K562 (cell line): Measurements from ENCODE around the gene XPC. TPM values are rescaled to one million over a fixed set of nuclear protein-coding genes. Genes with fewer than 3 reads are reported as not detected.

Experiments
- BMI1 ChIP-seq: fragments of 150-350 bp; IDR thresholded peaks from 2 replicates; pipeline ENCODE4 v1.6.1; 2014; ENCODE audit warnings: low read length
- CBFA2T3 ChIP-seq: fragments of 450-650 bp; IDR thresholded peaks from 2 replicates; pipeline ENCODE4 v1.6.1; 2017
- CHD4 ChIP-seq: fragments of 200-600 bp; sonication (generic); IDR thresholded peaks from 3 replicates; pipeline ENCODE4 v1.6.1; 2012; ENCODE audit warnings: low read depth, mild to moderate bottlenecking, mixed read lengths, low read length, inconsistent platforms; ENCODE audit not compliant: insufficient read depth, insufficient replicate concordance, poor library complexity, severe bottlenecking
- ELF4 ChIP-seq: fragments of 450-650 bp; formaldehyde crosslinking; IDR thresholded peaks from 2 replicates; pipeline ENCODE4 v1.4.0; 2022; ENCODE audit warnings: missing genetic modification characterization
- FIP1L1 ChIP-seq: fragments of 200-400 bp; formaldehyde crosslinking; IDR thresholded peaks from 2 replicates; pipeline ENCODE4 v1.6.1; 2018; ENCODE audit warnings: mild to moderate bottlenecking, low read depth, low read length; ENCODE audit not compliant: poor library complexity, severe bottlenecking
- FOXJ2 ChIP-seq: fragments of 200-800 bp; sonication (Bioruptor generic); IDR thresholded peaks from 2 replicates; pipeline ENCODE4 v1.6.1; 2016; ENCODE audit warnings: missing genetic modification characterization, missing compliant biosample characterization
- GATAD2A ChIP-seq: fragments of 450-650 bp; IDR thresholded peaks from 2 replicates; pipeline ENCODE4 v1.6.1; 2017
- GTF3C2 ChIP-seq: IDR thresholded peaks from 3 replicates; pipeline ENCODE4 v1.6.1; 2011; ENCODE audit warnings: borderline replicate concordance, mild to moderate bottlenecking, moderate library complexity; ENCODE audit not compliant: insufficient read length; ENCODE audit errors: extremely low read depth
- MAZ ChIP-seq, 2 experiments: fragments of 450-650 bp in 1 of 2; sonication (generic) in 1 of 2; formaldehyde crosslinking; IDR thresholded peaks in 1 of 2; conservative IDR thresholded peaks in 1 of 2; 2 replicates each; pipeline versions ENCODE4 v1.4.0 to v1.5.0; 2020; ENCODE audit warnings: mild to moderate bottlenecking in 1 of 2, missing genetic modification reagents in 1 of 2
- MEF2D ChIP-seq: conservative IDR thresholded peaks from 2 replicates; pipeline ENCODE4 v1.6.1; 2016; ENCODE audit warnings: low read depth, missing genetic modification characterization, missing compliant biosample characterization
- NONO ChIP-seq, 2 experiments: fragments of 200-400 bp in 1 of 2; fragments of 450-650 bp in 1 of 2; formaldehyde crosslinking in 1 of 2; IDR thresholded peaks; 2 replicates each; pipeline ENCODE4 v1.6.1; 2017; ENCODE audit warnings: low read depth in 2 of 2, mild to moderate bottlenecking in 2 of 2, moderate library complexity in 2 of 2, low read length in 1 of 2
- NR2C1 ChIP-seq, 2 experiments: fragments of 450-650 bp; IDR thresholded peaks; 2 replicates each; pipeline ENCODE4 v1.6.1; 2017; ENCODE audit warnings: mild to moderate bottlenecking in 2 of 2, antibody characterized with exemption in 1 of 2, inconsistent platforms in 1 of 2, missing compliant biosample characterization in 1 of 2, missing genetic modification characterization in 1 of 2
- RHOXF2B ChIP-seq: fragments of 250-450 bp; sonication (Bioruptor Pico); conservative IDR thresholded peaks from 2 replicates; pipeline ENCODE4 v1.5.1; 2021
- SMAD3 ChIP-seq: fragments of 450-650 bp; formaldehyde crosslinking; conservative IDR thresholded peaks from 2 replicates; pipeline ENCODE4 v1.4.0; 2020; ENCODE audit warnings: mild to moderate bottlenecking
- TBL1XR1 ChIP-seq, 2 experiments: IDR thresholded peaks; 2 replicates each; pipeline ENCODE4 v1.6.1; 2012; ENCODE audit warnings: improper control_type of control experiment in 2 of 2, low read length in 2 of 2, mild to moderate bottlenecking in 1 of 2
- ZNF239 ChIP-seq: fragments of 250-450 bp; sonication (Bioruptor Pico); IDR thresholded peaks from 2 replicates; pipeline ENCODE4 v1.4.0; 2020; ENCODE audit warnings: mild to moderate bottlenecking
- ZNF316 ChIP-seq: fragments of 450-650 bp; IDR thresholded peaks from 2 replicates; pipeline ENCODE4 v1.6.1; 2016
- ZNF76 ChIP-seq: fragments of 250-450 bp; sonication (Bioruptor Pico); IDR thresholded peaks from 2 replicates; pipeline ENCODE4 v1.4.0; 2020; ENCODE audit warnings: mild to moderate bottlenecking, moderate library complexity, borderline replicate concordance
- ZNF830 ChIP-seq: fragments of 250-450 bp; sonication (Bioruptor Pico); IDR thresholded peaks from 2 replicates; pipeline ENCODE4 v1.5.0; 2021; ENCODE audit warnings: mild to moderate bottlenecking
- polyA plus RNA-seq, 8 experiments: library from polyadenylated mRNA; depleted of rRNA in 4 of 8; stranded (reverse) in 5 of 8; unstranded in 3 of 8; fragments of >200 nt; fragmentation: Nextera tagmentation in 2 of 8; fragmentation: Illumina TruSeq in 1 of 8; extraction: Ambion mirVana in 2 of 8; extraction: Trizol in 1 of 8; gene quantifications; 2 replicates each; pipeline versions ENCODE4 v1.2.1 to v1.2.3, GENCODE V29; 2011 to 2014; ENCODE audit warnings: inconsistent platforms in 1 of 8, missing spikeins in 1 of 8
- total RNA-seq, 7 experiments: library from RNA; depleted of rRNA in 6 of 7; stranded (reverse); fragments of >200 nt in 6 of 7; fragmentation: Illumina TruSeq in 2 of 7; extraction: Trizol in 2 of 7; gene quantifications; 2 replicates each; pipeline versions ENCODE4 v1.2.1 to v1.2.3, GENCODE V29; 2011 to 2021; ENCODE audit warnings: low replicate concordance in 1 of 7
- TF ChIP-seq, protein P1 (sequence below): fragments of 450-650 bp; IDR thresholded peaks from 2 replicates; pipeline ENCODE4 v1.6.1; 2017; ENCODE audit warnings: mild to moderate bottlenecking, moderate library complexity
- TF ChIP-seq, protein P2 (sequence below): sonication (generic); formaldehyde crosslinking; IDR thresholded peaks from 2 replicates; pipeline ENCODE4 v1.8.0; 2022; ENCODE audit warnings: missing genetic modification reagents, mild to moderate bottlenecking, borderline replicate concordance

Gene XPC
- total and polyA plus RNA-seq, 9 of the 15 experiments (the other 6 are each of a cell fraction or from before 2014, with no cell fraction given): 3.8 to 54.7 (median 41.3) TPM

GRCh38 chr3:14178247-14179113 lies at the start of gene XPC, which contains the start of gene LSM3 (continued):
- TF ChIP-seq, protein P1, sequence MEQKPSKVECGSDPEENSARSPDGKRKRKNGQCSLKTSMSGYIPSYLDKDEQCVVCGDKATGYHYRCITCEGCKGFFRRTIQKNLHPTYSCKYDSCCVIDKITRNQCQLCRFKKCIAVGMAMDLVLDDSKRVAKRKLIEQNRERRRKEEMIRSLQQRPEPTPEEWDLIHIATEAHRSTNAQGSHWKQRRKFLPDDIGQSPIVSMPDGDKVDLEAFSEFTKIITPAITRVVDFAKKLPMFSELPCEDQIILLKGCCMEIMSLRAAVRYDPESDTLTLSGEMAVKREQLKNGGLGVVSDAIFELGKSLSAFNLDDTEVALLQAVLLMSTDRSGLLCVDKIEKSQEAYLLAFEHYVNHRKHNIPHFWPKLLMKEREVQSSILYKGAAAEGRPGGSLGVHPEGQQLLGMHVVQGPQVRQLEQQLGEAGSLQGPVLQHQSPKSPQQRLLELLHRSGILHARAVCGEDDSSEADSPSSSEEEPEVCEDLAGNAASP: no peak
- TF ChIP-seq GATAD2A (no peak), SMAD3 (CRISPR knock-in tag) (no peak), TBL1XR1 (IDR thresholded peaks at IDR 0.05; ENCODE audit: low read length in 2 of 2) (0 out of 4 replicates have a peak, but pooled peaks of 1 of the 2 experiments have one; percentile 33), FOXJ2 (tag) (no peak), ZNF239 (CRISPR knock-in tag) (no peak), CHD4 (no peak), RHOXF2B (CRISPR knock-in tag) (no peak; the same call in 1 of the 2 replicates), ZNF76 (CRISPR knock-in tag) (0 out of 2 replicates have a peak, but pooled peaks have one; percentile 71), NONO (IDR thresholded peaks at IDR 0.05; ENCODE audit: low read depth in 2 of 2, low read length in 1 of 2) (peak; percentile 80 to 81), MEF2D (tag) (no peak), CBFA2T3 (peak; percentile 21; the same call in 1 of the 2 replicates), NR2C1 (IDR thresholded peaks at IDR 0.05) (peak; percentile 14; the same call in 1 of the 2 replicates), NR2C1 (tag; IDR thresholded peaks at IDR 0.05) (no peak), ELF4 (CRISPR knock-in tag) (no peak), ZNF316 (peak; percentile 44; the same call in 1 of the 2 replicates), FIP1L1 (peak; percentile 93), ZNF830 (CRISPR knock-in tag) (peak; percentile 71; the same call in 1 of the 2 replicates), BMI1 (no peak), MAZ (CRISPR knock-in tag; conservative IDR thresholded peaks at IDR 0.05 in 1 of 2, IDR thresholded peaks at IDR 0.05 in 1 of 2) (peak; percentile 90 to 91), GTF3C2 (no peak)
- TF ChIP-seq, protein P2, sequence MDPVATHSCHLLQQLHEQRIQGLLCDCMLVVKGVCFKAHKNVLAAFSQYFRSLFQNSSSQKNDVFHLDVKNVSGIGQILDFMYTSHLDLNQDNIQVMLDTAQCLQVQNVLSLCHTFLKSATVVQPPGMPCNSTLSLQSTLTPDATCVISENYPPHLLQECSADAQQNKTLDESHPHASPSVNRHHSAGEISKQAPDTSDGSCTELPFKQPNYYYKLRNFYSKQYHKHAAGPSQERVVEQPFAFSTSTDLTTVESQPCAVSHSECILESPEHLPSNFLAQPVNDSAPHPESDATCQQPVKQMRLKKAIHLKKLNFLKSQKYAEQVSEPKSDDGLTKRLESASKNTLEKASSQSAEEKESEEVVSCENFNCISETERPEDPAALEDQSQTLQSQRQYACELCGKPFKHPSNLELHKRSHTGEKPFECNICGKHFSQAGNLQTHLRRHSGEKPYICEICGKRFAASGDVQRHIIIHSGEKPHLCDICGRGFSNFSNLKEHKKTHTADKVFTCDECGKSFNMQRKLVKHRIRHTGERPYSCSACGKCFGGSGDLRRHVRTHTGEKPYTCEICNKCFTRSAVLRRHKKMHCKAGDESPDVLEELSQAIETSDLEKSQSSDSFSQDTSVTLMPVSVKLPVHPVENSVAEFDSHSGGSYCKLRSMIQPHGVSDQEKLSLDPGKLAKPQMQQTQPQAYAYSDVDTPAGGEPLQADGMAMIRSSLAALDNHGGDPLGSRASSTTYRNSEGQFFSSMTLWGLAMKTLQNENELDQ (CRISPR knock-in tag): no peak
